Peyer's patch (tissue), 4 donors: ENCODE measurements around the gene KMT5C. TPM values are rescaled to one million over a fixed set of nuclear protein-coding genes. Genes with fewer than 3 reads are reported as not detected.

Experiments used
- DNase-seq, 3 donors: peaks; one replicate each; pipeline ENCODE4 v3.0.0-alpha.2; 2017 to 2019
- H3K27ac ChIP-seq, 4 donors: fragments of 200-600 bp; sonication (generic); one replicate each; pipeline ENCODE4 v1.5.1; 2016 to 2019
- H3K27me3 ChIP-seq, 2 donors: fragments of 200-600 bp; sonication (generic); one replicate each; pipeline ENCODE4 v1.5.1; 2019
- H3K36me3 ChIP-seq, 3 donors: fragments of 200-600 bp; sonication (generic); one replicate each; pipeline ENCODE4 v1.5.1; 2016 to 2019
- H3K4me1 ChIP-seq, 4 donors: fragments of 200-600 bp; sonication (generic); one replicate each; pipeline ENCODE4 v1.5.1; 2016 to 2019
- H3K4me3 ChIP-seq, 4 donors: fragments of 200-600 bp; sonication (generic); 1 replicate in 3 of 4; 2 replicates in 1 of 4; pipeline ENCODE4 v1.5.1; 2016 to 2019; ENCODE audit warnings: mild to moderate bottlenecking in 1 of 4
- H3K9me3 ChIP-seq, 4 donors: fragments of 200-600 bp; sonication (generic); one replicate each; pipeline ENCODE4 v1.5.1; 2016 to 2019; ENCODE audit warnings: mild to moderate bottlenecking in 1 of 4
- CTCF ChIP-seq, 6 experiments: fragments of 450-650 bp in 4 of 6; fragments of 200-600 bp in 2 of 6; sonication (generic) in 1 of 6; IDR thresholded peaks; one replicate each; pipeline ENCODE4 v1.5.1; 2017 to 2019; ENCODE audit warnings: antibody characterized with exemption in 6 of 6, mild to moderate bottlenecking in 3 of 6, moderate library complexity in 1 of 6
- POLR2A ChIP-seq, 2 donors: fragments of 450-650 bp; IDR thresholded peaks; one replicate each; pipeline ENCODE4 v1.5.1; 2017; ENCODE audit warnings: antibody characterized with exemption in 2 of 2, mild to moderate bottlenecking in 2 of 2, moderate library complexity in 2 of 2
- total RNA-seq, 4 donors: library from RNA; depleted of rRNA; stranded (reverse); fragments of >200 nt; gene quantifications; one replicate each; pipeline ENCODE4 v1.1.0, GENCODE V29; 2016

KMT5C gene
- total RNA-seq, 4 donors from 2014 or later: 14.4 to 45.6 (median 43.9) TPM

GRCh38 chr19:55350620-55351315 is 11.1 kb downstream of the KMT5C start:
- Histone ChIP-seq H3K9me3 (no peaks in the 10 kb centered on the region), H3K4me3 (no peak overlapping the region), H3K4me1 (peaks cover 3 to 30% (median 11%) of the 10 kb centered on the region in 4 donors), H3K27me3 (peaks cover 0 to 27% of the 10 kb centered on the region in 2 donors), H3K36me3 (peaks cover 0 to 9% (median 0%) of the 10 kb centered on the region in 3 donors), H3K27ac (no peak overlapping the region)
- no peak for DNase-seq
- TF ChIP-seq POLR2A (IDR thresholded peaks at IDR 0.05) (no peak), CTCF (IDR thresholded peaks at IDR 0.05) (no peak)

- H3K4me3 ChIP-seq: no peak overlapping the region
- H3K4me1 ChIP-seq: peaks cover 3 to 26% (median 11%) of the 10 kb centered on the region in 4 donors
- no peak for DNase-seq
- peaks cover 0 to 27% of the 10 kb centered on the region in 2 donors for H3K27me3 ChIP-seq
- TF ChIP-seq CTCF (IDR thresholded peaks at IDR 0.05): no peak
- no peak for TF ChIP-seq POLR2A (IDR thresholded peaks at IDR 0.05)
- no peak overlapping the region for H3K27ac ChIP-seq
- no peaks in the 10 kb centered on the region for H3K9me3 ChIP-seq
- H3K36me3 ChIP-seq: peaks cover 0 to under 1% (median 0%) of the 10 kb centered on the region in 3 donors
Observed at GRCh38 chr19:55352040-55352439, 12.4 kb downstream of the KMT5C start.

GRCh38 chr19:55352549-55353145 is 13.0 kb downstream of the KMT5C start:
- no peak for DNase-seq
- Histone ChIP-seq H3K4me3 (no peak overlapping the region), H3K9me3 (no peaks in the 10 kb centered on the region), H3K4me1 (peaks cover 3 to 26% (median 11%) of the 10 kb centered on the region in 4 donors), H3K27me3 (peaks cover 0 to 27% of the 10 kb centered on the region in 2 donors), H3K36me3 (no peaks in the 10 kb centered on the region), H3K27ac (no peak overlapping the region)
- TF ChIP-seq POLR2A (IDR thresholded peaks at IDR 0.05) (no peak), CTCF (IDR thresholded peaks at IDR 0.05) (no peak)

DNA sequence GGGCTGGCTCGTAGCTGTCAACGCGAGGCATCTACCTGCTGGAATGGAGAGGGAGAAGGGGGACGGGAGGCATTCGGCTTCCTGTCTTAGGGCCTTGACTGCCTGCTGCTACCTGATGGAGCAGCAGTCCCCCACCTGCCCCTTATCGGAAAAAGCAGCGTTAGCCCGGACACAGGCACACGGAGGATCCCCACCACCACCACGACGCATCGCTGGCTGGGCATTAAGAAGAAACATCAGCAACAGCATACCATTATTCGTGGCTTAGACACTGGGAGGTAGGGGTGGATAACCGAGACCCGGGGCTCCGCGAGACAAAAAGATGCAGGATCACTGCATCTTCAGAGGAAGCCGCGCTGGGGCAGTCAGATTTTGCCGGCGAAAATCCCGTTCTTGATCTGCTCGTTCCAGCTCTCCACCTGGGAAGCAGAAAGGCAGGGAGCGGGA is 13.7 kb downstream of the KMT5C start:
- Histone ChIP-seq H3K4me1 (peaks cover 3 to 26% (median 11%) of the 10 kb centered on the region in 4 donors), H3K27me3 (peaks cover 0 to 27% of the 10 kb centered on the region in 2 donors), H3K27ac (no peak overlapping the region), H3K36me3 (no peaks in the 10 kb centered on the region), H3K4me3 (peak overlapping the region; percentile 21 to 51 (median 50)), H3K9me3 (no peaks in the 10 kb centered on the region)
- no peak for DNase-seq
- TF ChIP-seq CTCF (IDR thresholded peaks at IDR 0.05) (no peak), POLR2A (IDR thresholded peaks at IDR 0.05) (no peak)

DNA sequence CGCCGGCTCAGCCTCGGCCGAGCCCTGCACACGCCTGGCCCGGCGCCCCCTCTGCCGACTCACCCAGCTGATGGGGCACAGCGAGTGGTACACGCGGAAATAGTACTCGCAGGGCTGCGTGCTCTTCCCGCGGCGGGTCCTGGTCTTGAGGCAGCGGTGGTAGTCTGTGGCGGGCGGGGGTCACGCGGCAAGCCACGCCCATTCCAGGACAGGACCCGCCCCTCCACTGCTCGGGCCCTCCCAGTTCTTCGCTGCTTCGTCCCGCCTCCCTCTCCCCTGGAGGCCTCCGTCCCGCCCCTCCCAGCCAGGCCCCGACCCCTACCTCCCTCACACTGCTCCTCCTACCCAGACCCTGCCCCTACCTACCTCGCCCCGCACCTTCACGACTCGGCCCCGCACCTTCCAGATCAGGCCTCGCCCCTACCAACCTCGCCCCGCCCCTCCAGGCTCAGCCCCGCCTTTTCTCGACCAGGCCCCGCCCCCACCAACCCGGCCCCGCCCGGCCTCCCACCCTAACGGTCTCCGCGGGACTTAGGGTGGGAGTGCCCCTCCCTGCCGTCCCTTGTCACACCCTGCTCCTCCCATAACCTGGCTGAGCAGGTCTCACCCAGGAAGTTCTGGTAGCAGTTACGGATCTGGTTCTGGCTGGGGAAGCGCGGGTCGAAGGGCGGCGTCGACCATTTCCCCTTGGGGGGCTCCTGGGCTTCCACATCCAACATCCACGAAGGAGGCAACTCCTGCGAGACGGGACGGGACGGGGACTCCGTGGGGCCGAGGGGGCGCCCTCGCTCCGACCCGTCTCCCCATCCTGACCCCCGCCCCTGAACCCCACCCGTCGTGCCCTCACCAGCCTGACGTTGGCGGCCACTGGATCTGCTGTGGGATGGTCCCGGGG is 14.4 kb downstream of the KMT5C start:
- peak; percentile 55 to 87 (median 81) for DNase-seq
- peaks cover 3 to 26% (median 11%) of the 10 kb centered on the region in 4 donors for H3K4me1 ChIP-seq
- TF ChIP-seq CTCF (IDR thresholded peaks at IDR 0.05) (no peak), POLR2A (IDR thresholded peaks at IDR 0.05) (no peak)
- H3K36me3 ChIP-seq: no peaks in the 10 kb centered on the region
- H3K27ac ChIP-seq: no peak overlapping the region
- H3K27me3 ChIP-seq: peaks cover 0 to 27% of the 10 kb centered on the region in 2 donors
- H3K4me3 ChIP-seq: peak overlapping the region; percentile 21 to 51 (median 50)
- no peaks in the 10 kb centered on the region for H3K9me3 ChIP-seq
